Globus pallidus (tissue), 1 donor: ENCODE data around the gene MORN1.

Experiments used
- DNase-seq: peaks from one replicate; pipeline ENCODE4 v3.0.0-alpha.2; 2015; ENCODE audit warnings: low spot score

Gene MORN1

GRCh38 chr1:2350911-2351655, 40.3 kb downstream of the MORN1 start:
- DNase-seq = no peak

- no peak for DNase-seq
Measured at GRCh38 chr1:2350501-2350900, 40.9 kb downstream of the MORN1 start.

GRCh38 chr1:2349806-2350205, 41.5 kb downstream of the MORN1 start:
- DNase-seq = no peak

- DNase-seq = no peak
Measured at GRCh38 chr1:2348346-2349325, 42.7 kb downstream of the MORN1 start.

- no peak for DNase-seq
Measured at GRCh38 chr1:2347896-2348295, 43.5 kb downstream of the MORN1 start.

- DNase-seq = no peak
Measured at GRCh38 chr1:2347409-2347785, 44.0 kb downstream of the MORN1 start.

- DNase-seq = no peak
Measured at GRCh38 chr1:2346691-2347408, 44.5 kb downstream of the MORN1 start.

GRCh38 chr1:2345297-2346075, 45.9 kb downstream of the MORN1 start:
- no peak for DNase-seq

GRCh38 chr1:2344744-2345296, 46.5 kb downstream of the MORN1 start:
- DNase-seq = no peak

- no peak for DNase-seq
Measured at GRCh38 chr1:2344121-2344681, 47.2 kb downstream of the MORN1 start.

GRCh38 chr1:2343023-2343935, 48.1 kb downstream of the MORN1 start:
- peak; percentile 19 for DNase-seq

GRCh38 chr1:2342384-2343022, 48.9 kb downstream of the MORN1 start:
- no peak for DNase-seq

GRCh38 chr1:2341706-2342383, 49.5 kb downstream of the MORN1 start:
- DNase-seq = no peak

- no peak for DNase-seq
Measured at GRCh38 chr1:2340918-2341254, 50.5 kb downstream of the MORN1 start.

GRCh38 chr1:2340086-2340917, 51.1 kb downstream of the MORN1 start:
- DNase-seq = no peak

- no peak for DNase-seq
Measured at GRCh38 chr1:2339206-2340085, 51.9 kb downstream of the MORN1 start.

GRCh38 chr1:2337501-2337900, 53.9 kb downstream of the MORN1 start:
- no peak for DNase-seq
